SK-MEL-5 (cell line): Measurements from ENCODE around the gene XRCC4. TPM values are rescaled to one million over a fixed set of nuclear protein-coding genes. Genes with fewer than 3 reads are reported as not detected.
"Not testable (repeated sequence)": the region's sequence is repeated elsewhere in the genome, so short reads cannot be mapped to it uniquely, and the experiment has no call there.

ENCODE experiments used
- DNase-seq: peaks from one replicate; pipeline ENCODE4 v3.0.0-alpha.2; 2016; ENCODE audit warnings: low read depth, low spot score
- in situ Hi-C: cut with HindIII; loops from 2 replicates; pipeline ENCODE4 v1.10.0; 2016; ENCODE audit warnings: low sequenced_read_pairs, high pct_unique_total_duplicates, low pct_unique_long_range_greater_than_20kb
- total RNA-seq: library from RNA; depleted of rRNA; stranded (reverse); fragments of >200 nt; shearing (Covaris generic); gene quantifications from 2 replicates; pipeline ENCODE4 v1.2.3, GENCODE V29; 2014

Gene XRCC4
- total RNA-seq, 1 experiment from 2014 or later, result 21.1 TPM

GRCh38 chr5:83149671-83150070 lies 72.3 kb downstream of the XRCC4 start:
- no peak for DNase-seq
- in situ Hi-C loops, result no loop called here

DNA sequence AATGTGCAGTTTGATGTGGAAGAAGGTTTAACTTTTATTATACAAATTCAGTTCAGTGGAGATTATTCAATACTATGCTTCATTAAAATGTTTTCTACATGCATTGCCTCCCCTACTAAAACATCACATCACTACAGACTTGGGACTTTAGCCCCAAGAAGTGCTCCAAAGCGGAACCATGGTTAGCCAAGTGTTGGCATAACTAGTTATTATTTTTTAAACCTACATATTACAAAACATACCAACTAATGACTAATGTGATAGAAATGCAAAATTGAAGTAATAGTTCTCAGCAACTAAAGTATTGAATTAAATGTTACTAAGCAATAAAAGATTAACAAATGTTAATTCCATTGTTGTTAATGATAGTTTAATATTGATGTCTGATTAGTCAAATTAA lies 74.5 kb downstream of the XRCC4 start:
- no peak for DNase-seq
- in situ Hi-C loops, result no loop called here

DNA sequence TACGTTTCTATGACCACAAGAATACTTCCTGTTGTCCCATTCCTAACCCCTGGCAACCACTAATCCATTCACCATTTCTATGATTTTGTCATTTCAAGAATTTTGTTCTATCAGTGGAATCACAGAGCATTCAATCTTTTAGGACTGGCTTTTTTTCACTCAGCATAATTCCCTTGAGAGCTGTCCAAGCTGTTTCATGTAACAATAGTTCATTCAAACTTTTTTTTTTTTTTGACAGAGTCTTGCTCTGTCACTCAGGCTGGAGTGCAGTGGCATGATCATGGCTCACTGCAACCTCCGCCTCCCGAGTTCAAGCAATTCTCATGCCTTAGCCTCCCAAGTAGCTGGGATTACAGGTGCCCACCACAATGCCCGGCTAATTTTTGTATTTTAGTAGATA lies 75.6 kb downstream of the XRCC4 start:
- DNase-seq, result peak; percentile 96
- in situ Hi-C loops, result not testable (repeated sequence)

GRCh38 chr5:83156001-83156400 lies 78.7 kb downstream of the XRCC4 start:
- no peak for DNase-seq
- in situ Hi-C loops, result no loop called here

DNA sequence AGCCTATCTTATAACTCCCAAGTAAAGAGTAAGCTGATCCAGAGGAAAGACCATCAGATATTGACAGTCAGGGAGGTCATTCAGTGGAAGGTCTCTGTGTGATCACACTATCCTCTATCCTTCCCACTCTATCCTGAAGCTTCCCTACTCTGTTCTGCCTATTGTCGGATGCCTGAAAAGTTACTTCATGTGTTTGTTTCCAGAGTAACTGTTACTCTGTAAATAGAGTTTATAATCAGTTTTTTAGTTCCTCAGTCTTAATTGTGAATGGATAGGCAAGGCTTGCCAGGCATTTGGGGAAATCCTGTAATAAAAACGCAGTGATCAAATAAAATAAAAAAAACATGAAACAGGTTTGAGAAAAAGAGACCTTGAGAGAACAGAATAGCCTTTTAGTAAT lies 79.8 kb downstream of the XRCC4 start:
- in situ Hi-C loops, result no loop called here
- no peak for DNase-seq

DNA sequence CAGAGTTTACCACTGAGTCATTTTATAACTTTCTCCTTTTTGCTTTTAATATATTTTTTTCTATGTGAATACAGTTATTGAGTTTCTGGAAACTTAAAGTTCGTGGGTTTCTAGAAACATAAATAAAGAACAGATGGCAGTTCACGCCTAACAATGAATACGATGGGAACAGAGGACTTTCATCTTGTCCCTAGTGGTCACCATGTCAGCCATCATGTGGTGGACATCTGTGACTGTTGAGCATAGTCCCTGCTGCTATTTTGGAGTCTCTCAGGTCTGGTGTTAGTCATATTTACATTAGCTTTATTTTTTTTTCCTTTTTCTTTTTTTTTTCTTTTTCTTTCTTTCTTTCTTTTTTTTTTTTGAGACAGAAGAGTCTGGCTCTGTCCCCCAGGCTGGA lies 85.3 kb downstream of the XRCC4 start:
- in situ Hi-C loops, result no loop called here
- DNase-seq, result no peak

GRCh38 chr5:83167538-83167937 lies 90.2 kb downstream of the XRCC4 start:
- in situ Hi-C loops, result no loop called here
- no peak for DNase-seq

DNA sequence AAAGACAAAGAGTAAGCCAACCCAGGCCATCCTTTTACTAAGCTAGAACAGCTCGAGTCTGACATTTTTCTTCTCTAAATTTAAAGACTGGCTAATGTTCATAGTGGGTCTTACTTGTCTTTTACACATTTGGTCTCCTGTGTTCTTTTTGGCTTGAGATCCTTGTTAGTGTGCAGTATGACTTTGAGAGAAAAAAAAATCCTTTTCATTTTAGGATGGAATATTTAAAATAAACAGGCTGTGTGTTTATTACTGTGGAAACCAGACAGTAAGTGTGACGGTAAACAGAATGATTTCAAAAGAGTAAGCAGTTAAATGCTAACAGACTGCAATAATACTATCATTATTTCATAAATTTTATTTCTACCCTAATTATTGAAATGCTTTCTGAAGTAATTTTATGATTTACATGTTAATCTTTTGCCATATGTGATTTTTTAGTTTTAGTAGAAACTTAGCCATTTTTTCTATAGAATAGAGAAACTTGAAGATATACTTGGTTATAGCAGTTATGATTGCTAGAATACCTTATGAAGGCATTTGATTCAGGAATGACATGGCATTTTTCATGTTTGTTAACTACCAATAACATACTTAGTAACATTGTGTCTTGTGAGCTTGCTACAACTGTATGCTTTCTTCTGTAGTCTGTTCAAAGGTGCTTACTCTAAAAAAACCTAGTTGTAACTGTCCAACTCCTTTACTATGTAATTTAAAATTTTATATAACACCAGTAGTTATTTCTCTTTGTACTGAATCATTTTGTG lies 92.4 kb downstream of the XRCC4 start:
- in situ Hi-C loops, result no loop called here
- DNase-seq, result no peak

- in situ Hi-C loops, result no loop called here
These were observed 94.7 kb downstream of the XRCC4 start for GRCh38 chr5:83172011-83172410.

GRCh38 chr5:83172655-83173054 lies 95.3 kb downstream of the XRCC4 start:
- DNase-seq, result no peak
- in situ Hi-C loops, result no loop called here

More at GRCh38 chr5:83172011-83172410, 94.7 kb downstream of the XRCC4 start:
- DNase-seq, result no peak

DNA sequence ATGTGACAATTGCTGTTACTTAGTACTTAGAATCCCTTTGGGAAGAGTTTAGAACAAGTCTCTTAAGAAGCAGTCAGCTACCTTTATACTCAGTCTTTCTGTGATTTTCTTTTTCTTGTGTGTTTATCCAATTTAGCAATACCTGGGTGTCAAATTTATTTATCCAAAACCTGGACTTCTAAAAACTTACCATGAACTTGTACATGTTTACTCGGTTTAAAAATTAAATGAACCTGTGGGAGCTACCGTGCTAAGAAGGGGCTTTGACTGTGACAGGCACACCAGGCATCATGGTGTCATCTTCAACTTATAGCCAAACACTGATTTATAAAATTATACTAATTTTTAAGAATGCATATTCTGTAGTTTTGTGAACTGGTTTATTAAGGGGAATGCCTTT lies 96.5 kb downstream of the XRCC4 start:
- in situ Hi-C loops, result no loop called here
- DNase-seq, result no peak

GRCh38 chr5:83177803-83178202 lies 100.5 kb downstream of the XRCC4 start:
- no peak for DNase-seq
- in situ Hi-C loops, result no loop called here

- no peak for DNase-seq
- in situ Hi-C loops, result no loop called here
These were observed 102.6 kb downstream of the XRCC4 start for GRCh38 chr5:83179966-83180365.

DNA sequence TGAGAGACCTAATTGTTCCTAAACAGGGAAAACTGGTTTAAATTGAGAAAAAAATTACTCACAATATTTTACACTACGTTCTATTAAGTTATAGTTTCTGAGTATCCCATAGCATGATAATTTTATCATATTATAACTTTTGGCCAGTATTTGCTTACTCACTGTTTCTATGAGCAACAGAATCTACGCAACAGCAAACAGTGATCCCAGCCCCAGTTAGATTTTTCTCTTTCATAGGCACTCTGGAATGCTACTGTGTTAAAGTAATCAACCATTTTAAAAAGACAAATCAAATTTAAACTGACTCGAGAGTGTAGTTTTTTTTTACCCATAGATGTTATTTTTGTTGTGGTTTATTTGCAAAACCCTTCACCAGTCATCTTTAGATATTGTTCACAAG lies 107.2 kb downstream of the XRCC4 start:
- DNase-seq, result no peak
- in situ Hi-C loops, result no loop called here

DNA sequence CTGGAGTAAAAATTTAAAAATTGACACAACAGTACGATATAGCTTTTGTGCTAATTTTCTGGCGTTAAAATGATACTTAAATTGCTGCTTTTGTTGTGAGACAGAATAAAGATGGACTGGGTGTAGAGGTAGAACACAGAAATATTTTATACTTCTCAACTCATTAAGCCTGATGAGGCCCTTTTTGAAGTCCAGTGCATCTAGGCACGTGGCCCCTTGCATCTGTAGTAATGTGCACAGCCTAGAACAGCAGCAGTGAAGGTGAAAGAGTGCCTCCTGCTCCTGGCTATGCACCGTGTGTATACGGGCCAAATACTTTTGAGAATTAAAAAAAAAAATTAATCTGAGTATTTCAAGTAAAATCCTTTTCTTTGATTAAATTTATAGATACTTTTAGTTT lies 115.6 kb downstream of the XRCC4 start:
- in situ Hi-C loops, result no loop called here
- DNase-seq, result no peak

- no peak for DNase-seq
- in situ Hi-C loops, result no loop called here
These were observed 120.1 kb downstream of the XRCC4 start for GRCh38 chr5:83197326-83197967.

DNA sequence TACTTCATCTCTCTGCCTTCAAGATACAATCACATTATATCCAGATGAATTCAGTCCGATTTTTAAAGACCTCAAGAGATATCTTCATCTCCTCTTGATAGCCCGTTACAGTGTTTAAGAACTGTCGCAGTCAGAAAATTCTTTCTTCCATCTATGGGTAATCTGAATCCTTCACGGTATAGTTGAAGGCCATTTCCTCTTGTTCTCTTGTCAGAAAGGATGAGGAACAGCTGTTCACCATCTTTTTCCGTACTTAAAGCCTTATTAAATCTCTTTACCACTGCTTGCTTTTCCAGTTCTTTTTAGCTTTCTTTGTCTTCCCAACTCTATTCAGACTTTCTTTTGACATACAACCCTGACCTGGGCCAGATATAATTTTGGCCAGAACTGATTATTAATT lies 121.8 kb downstream of the XRCC4 start:
- in situ Hi-C loops, result no loop called here
- DNase-seq, result no peak

GRCh38 chr5:83204651-83205050 lies 127.3 kb downstream of the XRCC4 start:
- in situ Hi-C loops, result no loop called here
- DNase-seq, result no peak

GRCh38 chr5:83209963-83210362 lies 132.6 kb downstream of the XRCC4 start:
- in situ Hi-C loops, result no loop called here
- no peak for DNase-seq
